Measurements from ENCODE around the gene NRCAM.

DNA sequence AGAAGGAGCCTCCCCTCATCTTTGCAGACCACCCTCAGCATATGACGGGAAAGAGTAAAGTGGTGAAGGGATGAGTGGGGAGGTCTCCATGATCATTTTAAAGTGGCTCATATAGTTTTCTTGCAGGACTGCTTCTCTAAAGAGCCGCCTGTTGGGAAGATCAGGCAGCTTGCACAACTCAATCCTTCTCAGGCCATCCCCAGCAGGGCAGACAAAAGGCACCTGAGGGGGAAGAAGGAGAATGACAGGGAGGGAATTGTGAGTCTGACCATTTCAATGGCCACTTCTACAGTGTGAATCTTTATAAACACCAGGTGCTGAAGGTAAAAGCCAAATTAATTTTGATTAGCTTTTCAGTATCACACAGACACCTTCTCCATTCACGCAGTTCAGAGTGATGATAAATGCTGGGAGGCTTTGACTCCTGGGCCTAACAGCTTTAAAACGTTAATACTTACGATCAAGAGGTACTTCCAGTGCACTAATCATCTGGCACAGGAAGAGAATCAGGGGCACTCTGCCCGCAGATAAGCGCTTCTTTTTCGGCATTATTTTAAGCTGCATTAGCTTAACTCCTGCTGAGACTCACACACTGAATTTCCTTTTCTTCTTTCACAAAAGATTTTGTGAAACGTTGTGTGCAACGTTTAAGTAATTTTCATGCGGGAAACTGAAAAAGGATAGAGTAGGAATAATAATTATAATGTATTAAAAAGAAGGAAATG is 216.6 kb downstream of the NRCAM start:
- TF ChIP-seq KAT7 (CRISPR knock-in tag; IDR thresholded peaks at IDR 0.05; ENCODE audit: borderline replicate concordance) (no peak), TP53 (CRISPR knock-in tag; IDR thresholded peaks at IDR 0.05) (no peak), SMAD3 (CRISPR knock-in tag; IDR thresholded peaks at IDR 0.05; ENCODE audit: borderline replicate concordance) (no peak), TEAD4 (CRISPR knock-in tag; IDR thresholded peaks at IDR 0.05) (no peak), GTF2I (CRISPR knock-in tag; conservative IDR thresholded peaks at IDR 0.05) (no peak)
- TF ChIP-seq, protein P1, sequence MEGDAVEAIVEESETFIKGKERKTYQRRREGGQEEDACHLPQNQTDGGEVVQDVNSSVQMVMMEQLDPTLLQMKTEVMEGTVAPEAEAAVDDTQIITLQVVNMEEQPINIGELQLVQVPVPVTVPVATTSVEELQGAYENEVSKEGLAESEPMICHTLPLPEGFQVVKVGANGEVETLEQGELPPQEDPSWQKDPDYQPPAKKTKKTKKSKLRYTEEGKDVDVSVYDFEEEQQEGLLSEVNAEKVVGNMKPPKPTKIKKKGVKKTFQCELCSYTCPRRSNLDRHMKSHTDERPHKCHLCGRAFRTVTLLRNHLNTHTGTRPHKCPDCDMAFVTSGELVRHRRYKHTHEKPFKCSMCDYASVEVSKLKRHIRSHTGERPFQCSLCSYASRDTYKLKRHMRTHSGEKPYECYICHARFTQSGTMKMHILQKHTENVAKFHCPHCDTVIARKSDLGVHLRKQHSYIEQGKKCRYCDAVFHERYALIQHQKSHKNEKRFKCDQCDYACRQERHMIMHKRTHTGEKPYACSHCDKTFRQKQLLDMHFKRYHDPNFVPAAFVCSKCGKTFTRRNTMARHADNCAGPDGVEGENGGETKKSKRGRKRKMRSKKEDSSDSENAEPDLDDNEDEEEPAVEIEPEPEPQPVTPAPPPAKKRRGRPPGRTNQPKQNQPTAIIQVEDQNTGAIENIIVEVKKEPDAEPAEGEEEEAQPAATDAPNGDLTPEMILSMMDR (IDR thresholded peaks at IDR 0.05) = no peak
